CD4-positive, alpha-beta T cell (primary cell): ENCODE data around the gene SUGP2. TPM values are rescaled to one million over a fixed set of nuclear protein-coding genes. Genes with fewer than 3 reads are reported as not detected.
A peak's percentile ranks its signal among the peaks of the same experiment; 100 is the strongest.

Source experiments
- ATAC-seq: fragments of 200-7000 bp; cut with Tn5 transposase; one replicate; pipeline ENCODE4 v1.10.0; 2022; ENCODE audit warnings: mild to moderate bottlenecking; ENCODE audit not compliant: poor library complexity
- CTCF ChIA-PET: fragments of 350-600 bp; sonication (Branson Sonifier 250); formaldehyde crosslinking; loops from one replicate; lab custom pipeline; 2021; ENCODE audit warnings: antibody characterized with exemption, inconsistent platforms; lab: Charles Lee
- POLR2A ChIA-PET: fragments of 350-600 bp; sonication (Branson Sonifier 250); formaldehyde crosslinking; loops from one replicate; lab custom pipeline; 2021; ENCODE audit warnings: antibody characterized with exemption, inconsistent platforms; lab: Charles Lee
- DNase-seq, 14 experiments: peaks; one replicate each; pipeline ENCODE4 v3.0.0-alpha.2; 2013 to 2020; ENCODE audit warnings: mixed read lengths in 2 of 14
- H3K27ac ChIP-seq, 2 donors: one replicate each; pipeline versions ENCODE4 v1.5.1 to v1.7.0; 2013; ENCODE audit warnings: low read length in 2 of 2, low read depth in 1 of 2, mild to moderate bottlenecking in 1 of 2
- H3K27me3 ChIP-seq, 2 experiments: 1 replicate in 1 of 2; 2 replicates in 1 of 2; pipeline versions ENCODE4 v1.6.1 to v1.7.0; 2013; ENCODE audit warnings: low read length in 2 of 2, control low read depth in 1 of 2, mild to moderate bottlenecking in 1 of 2, moderate library complexity in 1 of 2; ENCODE audit not compliant: insufficient read depth in 2 of 2, control insufficient read depth in 1 of 2
- H3K36me3 ChIP-seq: one replicate; pipeline ENCODE4 v1.6.1; 2013; ENCODE audit warnings: low read length, control low read depth; ENCODE audit not compliant: insufficient read depth
- H3K4me1 ChIP-seq: one replicate; pipeline ENCODE4 v1.6.1; 2013; ENCODE audit warnings: low read length, control low read depth; ENCODE audit not compliant: insufficient read depth
- H3K4me3 ChIP-seq: one replicate; pipeline ENCODE4 v1.5.1; 2013; ENCODE audit warnings: mild to moderate bottlenecking, low read length, moderate library complexity
- H3K9me3 ChIP-seq, 2 experiments: 1 replicate in 1 of 2; 2 replicates in 1 of 2; pipeline versions ENCODE4 v1.6.1 to v1.7.0; 2013; ENCODE audit warnings: low read length in 2 of 2, mild to moderate bottlenecking in 2 of 2, control low read depth in 1 of 2, moderate library complexity in 1 of 2; ENCODE audit not compliant: control insufficient read depth in 1 of 2, insufficient read depth in 1 of 2
- H3K27ac Mint-ChIP-seq: one replicate; pipeline ENCODE4 v1.8.0; 2020; ENCODE audit warnings: mixed read lengths
- H3K27me3 Mint-ChIP-seq: one replicate; pipeline ENCODE4 v1.8.0; 2021; ENCODE audit warnings: mixed read lengths
- H3K36me3 Mint-ChIP-seq: one replicate; pipeline ENCODE4 v1.8.0; 2021; ENCODE audit warnings: low read depth, mixed read lengths
- H3K4me1 Mint-ChIP-seq: one replicate; pipeline ENCODE4 v1.8.0; 2021; ENCODE audit warnings: low read depth, mixed read lengths
- H3K4me3 Mint-ChIP-seq: one replicate; pipeline ENCODE4 v1.8.0; 2020; ENCODE audit warnings: mild to moderate bottlenecking, mixed read lengths
- H3K9me3 Mint-ChIP-seq: one replicate; pipeline ENCODE4 v1.8.0; 2020; ENCODE audit warnings: mixed read lengths
- intact Hi-C, 2 experiments: fragments of 100-400 bp; cut with DNase I in 1 of 2; cut with micrococcal nuclease in 1 of 2; formaldehyde crosslinking; loops; one replicate each; pipeline versions ENCODE4 v1.15.1 to v1.9.0; 2023 to 2025; cut with DNase I, micrococcal nuclease
- total RNA-seq, 174 experiments: library from RNA in 2 of 174; stranded (reverse) in 2 of 174; gene quantifications; one replicate each; pipeline ENCODE4 v1.2.3 and lab custom pipeline; 2021 to 2026
- TF ChIP-seq, protein P1 (sequence below): fragments of 200-600 bp; IDR thresholded peaks from one replicate; pipeline ENCODE4 v1.8.0; 2022; ENCODE audit warnings: antibody characterized with exemption, mild to moderate bottlenecking

The SUGP2 gene
- total RNA-seq, 2 experiments from 2014 or later = 106 to 110 TPM

DNA sequence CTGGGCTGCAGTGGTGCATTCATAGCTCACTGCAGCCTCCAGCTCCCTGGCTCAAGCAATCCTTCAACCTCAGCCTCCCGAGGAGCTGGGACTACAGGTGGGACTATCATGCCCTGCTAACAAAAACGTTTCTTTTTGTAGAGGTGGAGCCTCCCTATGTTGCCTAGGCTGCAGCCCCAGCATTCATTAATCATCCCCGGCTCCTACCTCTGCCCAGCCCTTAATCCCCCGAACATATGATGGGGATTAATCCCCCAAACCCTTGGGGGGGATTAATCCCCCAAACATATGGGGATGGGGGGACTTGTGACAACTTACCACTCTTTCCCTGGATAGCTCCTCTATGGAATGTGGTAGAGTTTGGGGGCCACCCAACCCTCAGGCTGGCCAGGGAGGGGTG is 45.9 kb downstream of the SUGP2 start:
- no peaks in the 10 kb centered on the region for H3K4me1 Mint-ChIP-seq
- H3K4me3 Mint-ChIP-seq = no peak overlapping the region
- Histone ChIP-seq H3K27ac (no peak overlapping the region), H3K9me3 (peaks cover 0 to 3% of the 10 kb centered on the region in 2 experiments), H3K36me3 (peaks cover 7% of the 10 kb centered on the region), H3K4me1 (no peaks in the 10 kb centered on the region), H3K4me3 (no peak overlapping the region), H3K27me3 (peaks cover 6 to 8% of the 10 kb centered on the region in 2 experiments)
- ATAC-seq (no peak), DNase-seq (no peak)
- H3K36me3 Mint-ChIP-seq = peaks cover 10% of the 10 kb centered on the region
- TF ChIP-seq, protein P1, sequence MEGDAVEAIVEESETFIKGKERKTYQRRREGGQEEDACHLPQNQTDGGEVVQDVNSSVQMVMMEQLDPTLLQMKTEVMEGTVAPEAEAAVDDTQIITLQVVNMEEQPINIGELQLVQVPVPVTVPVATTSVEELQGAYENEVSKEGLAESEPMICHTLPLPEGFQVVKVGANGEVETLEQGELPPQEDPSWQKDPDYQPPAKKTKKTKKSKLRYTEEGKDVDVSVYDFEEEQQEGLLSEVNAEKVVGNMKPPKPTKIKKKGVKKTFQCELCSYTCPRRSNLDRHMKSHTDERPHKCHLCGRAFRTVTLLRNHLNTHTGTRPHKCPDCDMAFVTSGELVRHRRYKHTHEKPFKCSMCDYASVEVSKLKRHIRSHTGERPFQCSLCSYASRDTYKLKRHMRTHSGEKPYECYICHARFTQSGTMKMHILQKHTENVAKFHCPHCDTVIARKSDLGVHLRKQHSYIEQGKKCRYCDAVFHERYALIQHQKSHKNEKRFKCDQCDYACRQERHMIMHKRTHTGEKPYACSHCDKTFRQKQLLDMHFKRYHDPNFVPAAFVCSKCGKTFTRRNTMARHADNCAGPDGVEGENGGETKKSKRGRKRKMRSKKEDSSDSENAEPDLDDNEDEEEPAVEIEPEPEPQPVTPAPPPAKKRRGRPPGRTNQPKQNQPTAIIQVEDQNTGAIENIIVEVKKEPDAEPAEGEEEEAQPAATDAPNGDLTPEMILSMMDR = no peak
- H3K9me3 Mint-ChIP-seq = no peaks in the 10 kb centered on the region
- CTCF ChIA-PET = no interaction called here
- POLR2A ChIA-PET = no interaction called here
- H3K27ac Mint-ChIP-seq = no peak overlapping the region
- H3K27me3 Mint-ChIP-seq = peaks cover 13% of the 10 kb centered on the region
- intact Hi-C loops = no loop called here

GRCh38 chr19:18985257-18985656 is 48.1 kb downstream of the SUGP2 start:
- no peaks in the 10 kb centered on the region for H3K4me1 ChIP-seq
- no peak overlapping the region for H3K4me3 ChIP-seq
- ATAC-seq = no peak
- Mint-ChIP-seq H3K4me1 (no peaks in the 10 kb centered on the region), H3K4me3 (no peak overlapping the region), H3K36me3 (no peaks in the 10 kb centered on the region), H3K27me3 (peaks cover 22% of the 10 kb centered on the region), H3K9me3 (no peaks in the 10 kb centered on the region), H3K27ac (no peak overlapping the region)
- POLR2A ChIA-PET = no interaction called here
- H3K36me3 ChIP-seq = no peaks in the 10 kb centered on the region
- peaks cover 0 to 3% of the 10 kb centered on the region in 2 experiments for H3K9me3 ChIP-seq
- intact Hi-C loops = no loop called here
- no peak overlapping the region for H3K27ac ChIP-seq
- H3K27me3 ChIP-seq = peaks cover 8 to 9% of the 10 kb centered on the region in 2 experiments
- TF ChIP-seq, protein P1 = no peak
- CTCF ChIA-PET = no interaction called here
- DNase-seq = peak in 2 of 14 experiments; percentile 10 to 24

DNA sequence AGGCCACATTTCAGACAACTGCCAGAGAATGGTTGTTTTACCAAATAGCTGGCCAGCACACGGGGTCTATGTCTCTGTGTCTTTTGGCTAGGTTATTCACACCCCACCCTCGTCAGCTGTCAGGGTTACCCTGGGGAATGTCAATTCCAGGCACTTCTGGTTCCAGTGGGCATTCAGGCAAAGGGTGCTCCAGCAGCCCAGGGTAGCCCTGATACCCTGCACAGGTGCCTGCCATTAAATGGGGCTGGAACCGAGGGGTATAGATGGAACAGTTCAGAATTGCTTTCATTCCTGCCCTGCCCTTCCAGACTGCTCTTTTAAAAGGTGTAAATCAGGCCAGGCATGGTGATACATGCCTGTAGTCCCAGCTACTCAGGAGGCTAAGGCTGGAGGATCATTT is 49.1 kb downstream of the SUGP2 start:
- CTCF ChIA-PET = no interaction called here
- H3K27me3 Mint-ChIP-seq = peaks cover 22% of the 10 kb centered on the region

More for the DNA sequence above, 49.1 kb downstream of the SUGP2 start:
- POLR2A ChIA-PET = no interaction called here
- H3K27ac ChIP-seq = no peak overlapping the region
- Mint-ChIP-seq H3K4me3 (no peak overlapping the region), H3K4me1 (no peaks in the 10 kb centered on the region), H3K27ac (no peak overlapping the region), H3K9me3 (no peaks in the 10 kb centered on the region), H3K36me3 (no peaks in the 10 kb centered on the region)
- no peak overlapping the region for H3K4me3 ChIP-seq
- no peaks in the 10 kb centered on the region for H3K4me1 ChIP-seq
- DNase-seq (no peak), ATAC-seq (no peak)
- TF ChIP-seq, protein P1 = no peak
- peaks cover 8 to 9% of the 10 kb centered on the region in 2 experiments for H3K27me3 ChIP-seq
- H3K9me3 ChIP-seq = peaks cover 0 to 3% of the 10 kb centered on the region in 2 experiments
- intact Hi-C loops = no loop called here
- no peaks in the 10 kb centered on the region for H3K36me3 ChIP-seq
